ENCODE measurements around the gene OTOGL. TPM values are rescaled to one million over a fixed set of nuclear protein-coding genes. Genes with fewer than 3 reads are reported as not detected.
"Not testable (repeated sequence)": the region's sequence is repeated elsewhere in the genome, so short reads cannot be mapped to it uniquely, and the experiment has no call there.

OTOGL gene
- total RNA-seq, 1 experiment from 2014 or later, result 0.44 TPM

DNA sequence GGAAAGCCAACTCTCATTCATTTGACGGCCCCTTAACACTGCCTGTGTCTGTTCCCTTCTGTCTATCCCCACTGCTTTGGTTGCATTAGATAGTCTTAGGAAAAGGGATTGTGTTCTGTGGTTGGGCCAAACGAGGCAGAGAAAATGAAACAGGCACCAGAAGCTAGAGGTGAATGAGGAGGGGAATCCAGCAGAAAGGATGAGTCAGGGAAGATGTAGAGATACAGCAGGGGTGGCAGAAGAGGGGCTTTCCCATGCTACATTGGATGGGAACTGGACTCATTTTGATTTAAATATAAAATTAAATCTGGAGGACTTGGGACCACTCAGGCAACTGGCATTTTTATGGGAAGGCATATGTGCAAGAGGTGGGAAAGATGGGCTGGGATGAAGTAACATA is 43.3 kb downstream of the OTOGL start:
- Histone ChIP-seq H3F3A (ENCODE audit: low read length, unreplicated experiment) (no peaks in the 10 kb centered on the region), H3K27ac (ENCODE audit: low read length) (no peak overlapping the region), H3K4me1 (ENCODE audit: insufficient read depth, low read length) (no peaks in the 10 kb centered on the region), H3K9me2 (replicated peaks; ENCODE audit: low read length) (no peaks in the 10 kb centered on the region), H3K9ac (ENCODE audit: low read length) (no peak overlapping the region), H3K36me3 (ENCODE audit: low read depth, low read length) (no peaks in the 10 kb centered on the region), H4K20me1 (ENCODE audit: low read length) (no peaks in the 10 kb centered on the region), H3K27me3 (ENCODE audit: low read length) (no peaks in the 10 kb centered on the region), H3K79me2 (ENCODE audit: low read length) (no peaks in the 10 kb centered on the region), H3K4me2 (ENCODE audit: low read length) (no peak overlapping the region), H3K4me3 (ENCODE audit: low read length) (no peak overlapping the region), H2AFZ (ENCODE audit: low read length) (no peak overlapping the region), H3K9me3 (ENCODE audit: low read length) (no peaks in the 10 kb centered on the region)
- POLR2A ChIA-PET (ENCODE audit: unreplicated experiment), result no interaction called here
- ATAC-seq, result no peak
- TF ChIP-seq EZH2phosphoT487 (IDR thresholded peaks at IDR 0.05; ENCODE audit: borderline replicate concordance, low read length) (no peak), EZH2 (IDR thresholded peaks at IDR 0.05; ENCODE audit: low read length, unreplicated experiment) (no peak), CTCF (conservative IDR thresholded peaks at IDR 0.05; ENCODE audit: low read depth, low read length) (no peak)
- CTCF ChIA-PET, result no interaction called here
- intact Hi-C loops (cut with micrococcal nuclease), result no loop called here
- no TSS peak for BruUV-seq (replicated peaks)
- DNase-seq, result no peak

DNA sequence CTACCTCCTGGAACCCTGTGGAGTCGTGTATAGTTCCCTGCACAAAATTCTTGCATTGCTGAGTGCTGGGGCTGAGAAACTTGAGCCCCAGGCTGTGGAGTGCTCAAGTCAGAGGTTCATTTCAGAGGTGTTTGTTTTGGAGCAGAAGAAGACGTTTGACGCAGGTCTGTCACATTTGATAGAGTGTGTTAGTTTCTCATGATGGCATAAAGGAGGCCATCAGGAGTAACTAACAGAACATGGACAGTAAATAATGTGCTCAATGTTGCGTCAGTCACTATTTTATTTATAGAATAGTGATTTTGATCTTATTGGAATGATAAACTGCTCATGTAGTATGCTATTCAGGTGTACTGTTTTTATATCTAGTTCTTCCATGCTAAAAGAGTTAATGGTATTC is 44.2 kb downstream of the OTOGL start:
- TF ChIP-seq CTCF (conservative IDR thresholded peaks at IDR 0.05; ENCODE audit: low read depth, low read length), result no peak
- TF ChIP-seq EZH2phosphoT487 (IDR thresholded peaks at IDR 0.05; ENCODE audit: borderline replicate concordance, low read length), result no peak
- TF ChIP-seq EZH2 (IDR thresholded peaks at IDR 0.05; ENCODE audit: low read length, unreplicated experiment), result no peak
- Histone ChIP-seq H3K27ac (ENCODE audit: low read length) (no peak overlapping the region), H4K20me1 (ENCODE audit: low read length) (no peaks in the 10 kb centered on the region), H3K4me3 (ENCODE audit: low read length) (no peak overlapping the region), H3K4me1 (ENCODE audit: insufficient read depth, low read length) (no peaks in the 10 kb centered on the region), H3K27me3 (ENCODE audit: low read length) (no peaks in the 10 kb centered on the region), H3K36me3 (ENCODE audit: low read depth, low read length) (no peaks in the 10 kb centered on the region), H3K9ac (ENCODE audit: low read length) (no peak overlapping the region), H3K79me2 (ENCODE audit: low read length) (no peaks in the 10 kb centered on the region), H3K9me3 (ENCODE audit: low read length) (no peaks in the 10 kb centered on the region), H3K9me2 (replicated peaks; ENCODE audit: low read length) (no peaks in the 10 kb centered on the region), H2AFZ (ENCODE audit: low read length) (no peak overlapping the region), H3F3A (ENCODE audit: low read length, unreplicated experiment) (no peaks in the 10 kb centered on the region), H3K4me2 (ENCODE audit: low read length) (no peak overlapping the region)
- intact Hi-C loops (cut with micrococcal nuclease), result no loop called here
- no TSS peak for BruUV-seq (replicated peaks)
- ATAC-seq (no peak), DNase-seq (no peak)
- CTCF ChIA-PET, result no interaction called here
- POLR2A ChIA-PET (ENCODE audit: unreplicated experiment), result no interaction called here

- H3F3A ChIP-seq (ENCODE audit: low read length, unreplicated experiment); H2AFZ ChIP-seq (ENCODE audit: low read length); H3K4me1 ChIP-seq (ENCODE audit: insufficient read depth, low read length); BruUV-seq (replicated peaks); H3K9me2 ChIP-seq (replicated peaks; ENCODE audit: low read length); H3K9ac ChIP-seq (ENCODE audit: low read length); H3K4me2 ChIP-seq (ENCODE audit: low read length); H3K4me3 ChIP-seq (ENCODE audit: low read length); H3K9me3 ChIP-seq (ENCODE audit: low read length); H3K27me3 ChIP-seq (ENCODE audit: low read length); H3K79me2 ChIP-seq (ENCODE audit: low read length); H3K27ac ChIP-seq (ENCODE audit: low read length); POLR2A ChIA-PET (ENCODE audit: unreplicated experiment); DNase-seq; H4K20me1 ChIP-seq (ENCODE audit: low read length); ATAC-seq; H3K36me3 ChIP-seq (ENCODE audit: low read depth, low read length); CTCF ChIA-PET: not testable (repeated sequence)
- intact Hi-C loops (cut with micrococcal nuclease), result loop anchor here (10.0 kb wide), 1 partner anchor 215 kb away; the partner anchor contains the start of gene PPP1R12A
These were observed 50.4 kb downstream of the OTOGL start for GRCh38 chr12:80149547-80150313.

Measured in PC-3 (cell line).